Measurements from ENCODE around the gene GLRX3. TPM values are rescaled to one million over a fixed set of nuclear protein-coding genes. Genes with fewer than 3 reads are reported as not detected.
A peak's percentile ranks its signal among the peaks of the same experiment; 100 is the strongest.
"Not testable (repeated sequence)": the region's sequence is repeated elsewhere in the genome, so short reads cannot be mapped to it uniquely, and the experiment has no call there.

Gene GLRX3
- total RNA-seq, 1 experiment from 2014 or later: 182 TPM

- no peak for DNase-seq (ENCODE audit: low read depth)
These were observed 52.3 kb downstream of the GLRX3 start for GRCh38 chr10:130188195-130189175.

GRCh38 chr10:130189608-130190054 lies 53.4 kb downstream of the GLRX3 start:
- no peak for DNase-seq (ENCODE audit: low read depth)

- peak; percentile 70 for DNase-seq (ENCODE audit: low read depth)
These were observed 54.0 kb downstream of the GLRX3 start for GRCh38 chr10:130190055-130190736.

- DNase-seq (ENCODE audit: low read depth): no peak
These were observed 54.5 kb downstream of the GLRX3 start for GRCh38 chr10:130190737-130191115.

GRCh38 chr10:130191380-130191779 lies 55.2 kb downstream of the GLRX3 start:
- no peak for DNase-seq (ENCODE audit: low read depth)

GRCh38 chr10:130192276-130192848 lies 56.2 kb downstream of the GLRX3 start:
- no peak for DNase-seq (ENCODE audit: low read depth)

GRCh38 chr10:130193033-130193432 lies 56.8 kb downstream of the GLRX3 start:
- DNase-seq (ENCODE audit: low read depth): no peak

- DNase-seq (ENCODE audit: low read depth): no peak
These were observed 57.5 kb downstream of the GLRX3 start for GRCh38 chr10:130193493-130194193.

GRCh38 chr10:130194194-130194990 lies 58.2 kb downstream of the GLRX3 start:
- no peak for DNase-seq (ENCODE audit: low read depth)

GRCh38 chr10:130194991-130195645 lies 58.9 kb downstream of the GLRX3 start:
- no peak for DNase-seq (ENCODE audit: low read depth)

- no peak for DNase-seq (ENCODE audit: low read depth)
These were observed 59.6 kb downstream of the GLRX3 start for GRCh38 chr10:130195746-130196294.

GRCh38 chr10:130196511-130197487 lies 60.6 kb downstream of the GLRX3 start:
- DNase-seq (ENCODE audit: low read depth): no peak

- DNase-seq (ENCODE audit: low read depth): no peak
These were observed 62.5 kb downstream of the GLRX3 start for GRCh38 chr10:130198651-130199050.

GRCh38 chr10:130200179-130201042 lies 64.2 kb downstream of the GLRX3 start:
- no peak for DNase-seq (ENCODE audit: low read depth)

- no peak for DNase-seq (ENCODE audit: low read depth)
These were observed 64.8 kb downstream of the GLRX3 start for GRCh38 chr10:130201043-130201380.

GRCh38 chr10:130202150-130202549 lies 66.0 kb downstream of the GLRX3 start:
- not testable (repeated sequence) for DNase-seq (ENCODE audit: low read depth)

GRCh38 chr10:130202984-130203621 lies 66.9 kb downstream of the GLRX3 start:
- DNase-seq (ENCODE audit: low read depth): no peak

Measured in HT1080 (cell line).